GM21528 (cell line): ENCODE data around the gene PCYOX1L.

Source experiments
- ATAC-seq: cut with Tn5 transposase; IDR thresholded peaks from one replicate; pipeline ENCODE4 v1.9.1; 2021; ENCODE audit warnings: mild to moderate bottlenecking, moderate library complexity; ENCODE audit not compliant: unreplicated experiment, low FRiP score

PCYOX1L gene

GRCh38 chr5:149357370-149358293 lies at the start of gene PCYOX1L:
Gene PCYOX1L, plus strand, starts transcription at chr5:149358046. Its CDS starts 23 bp downstream, at chr5:149358069.
- ATAC-seq: peak; percentile 99

GRCh38 chr5:149309354-149309753 lies 48.5 kb upstream of the PCYOX1L start:
- no peak for ATAC-seq

GRCh38 chr5:149310488-149310887 lies 47.4 kb upstream of the PCYOX1L start:
- ATAC-seq: no peak

- no peak for ATAC-seq
Measured at GRCh38 chr5:149310947-149311658, 46.7 kb upstream of the PCYOX1L start.

GRCh38 chr5:149313151-149313841 lies 44.5 kb upstream of the PCYOX1L start:
- ATAC-seq: no peak

- no peak for ATAC-seq
Measured at GRCh38 chr5:149314571-149315111, 43.2 kb upstream of the PCYOX1L start.

GRCh38 chr5:149315753-149316152 lies 42.1 kb upstream of the PCYOX1L start:
- no peak for ATAC-seq

GRCh38 chr5:149317281-149318048 lies 40.4 kb upstream of the PCYOX1L start:
- ATAC-seq: no peak

- ATAC-seq: no peak
Measured at GRCh38 chr5:149319174-149319573, 38.7 kb upstream of the PCYOX1L start.

GRCh38 chr5:149320791-149321330 lies 37.0 kb upstream of the PCYOX1L start:
- no peak for ATAC-seq

GRCh38 chr5:149322518-149322917 lies 35.3 kb upstream of the PCYOX1L start:
- no peak for ATAC-seq

- no peak for ATAC-seq
Measured at GRCh38 chr5:149323210-149323609, 34.6 kb upstream of the PCYOX1L start.

- ATAC-seq: no peak
Measured at GRCh38 chr5:149323621-149324205, 34.1 kb upstream of the PCYOX1L start.

- ATAC-seq: no peak
Measured at GRCh38 chr5:149324641-149325040, 33.2 kb upstream of the PCYOX1L start.

- no peak for ATAC-seq
Measured at GRCh38 chr5:149325166-149325735, 32.6 kb upstream of the PCYOX1L start.

GRCh38 chr5:149325894-149326293 lies 32.0 kb upstream of the PCYOX1L start:
- ATAC-seq: no peak

- no peak for ATAC-seq
Measured at GRCh38 chr5:149326611-149327010, 31.2 kb upstream of the PCYOX1L start.

GRCh38 chr5:149328177-149328576 lies 29.7 kb upstream of the PCYOX1L start:
- ATAC-seq: no peak
